IMR-90 (cell line): Measurements from ENCODE around the gene MEGF11.

ENCODE experiments used
- BHLHE40 ChIP-seq: fragments of 150-350 bp; IDR thresholded peaks from 2 replicates; pipeline ENCODE4 v1.6.1; 2016; ENCODE audit warnings: mild to moderate bottlenecking, low read depth, low read length
- CEBPB ChIP-seq: IDR thresholded peaks from 2 replicates; pipeline ENCODE4 v1.6.1; 2012; ENCODE audit warnings: low read depth, low read length, improper control_type of control experiment
- CTCF ChIP-seq: conservative IDR thresholded peaks from 2 replicates; pipeline ENCODE4 v1.5.1; 2012; ENCODE audit warnings: mild to moderate bottlenecking, low read depth, low read length, improper control_type of control experiment
- FOS ChIP-seq: fragments of 150-350 bp; IDR thresholded peaks from 2 replicates; pipeline ENCODE4 v1.6.1; 2016; ENCODE audit warnings: low read depth, low read length
- MAZ ChIP-seq: IDR thresholded peaks from 2 replicates; pipeline ENCODE4 v1.6.1; 2012; ENCODE audit warnings: low read depth, mild to moderate bottlenecking, low read length, improper control_type of control experiment, moderate library complexity, borderline replicate concordance
- MXI1 ChIP-seq: IDR thresholded peaks from 2 replicates; pipeline ENCODE4 v1.6.1; 2012; ENCODE audit warnings: low read depth, mild to moderate bottlenecking, low read length, moderate library complexity, borderline replicate concordance
- POLR2A ChIP-seq: IDR thresholded peaks from 2 replicates; pipeline ENCODE4 v1.6.1; 2012; ENCODE audit warnings: mild to moderate bottlenecking, low read depth, low read length
- SMC3 ChIP-seq: fragments of 150-350 bp; IDR thresholded peaks from 2 replicates; pipeline ENCODE4 v1.6.1; 2016; ENCODE audit warnings: low read depth, mild to moderate bottlenecking, antibody characterized with exemption, low read length, moderate library complexity

- TF ChIP-seq POLR2A = no peak
- TF ChIP-seq CEBPB = no peak
- no peak for TF ChIP-seq BHLHE40
- no peak for TF ChIP-seq CTCF
- no peak for TF ChIP-seq MXI1
- TF ChIP-seq SMC3 = no peak
- no peak for TF ChIP-seq FOS
- no peak for TF ChIP-seq MAZ
Observed at GRCh38 chr15:66155065-66155464, 98.5 kb downstream of the MEGF11 start.
